ENCODE measurements around the gene LSAMP. TPM values are rescaled to one million over a fixed set of nuclear protein-coding genes. Genes with fewer than 3 reads are reported as not detected.

LSAMP gene
- total and polyA plus RNA-seq, 2 of the 8 experiments (the other 6 are each of a cell fraction or from before 2014, with no cell fraction given), result 1.8 to 5.7 TPM

DNA sequence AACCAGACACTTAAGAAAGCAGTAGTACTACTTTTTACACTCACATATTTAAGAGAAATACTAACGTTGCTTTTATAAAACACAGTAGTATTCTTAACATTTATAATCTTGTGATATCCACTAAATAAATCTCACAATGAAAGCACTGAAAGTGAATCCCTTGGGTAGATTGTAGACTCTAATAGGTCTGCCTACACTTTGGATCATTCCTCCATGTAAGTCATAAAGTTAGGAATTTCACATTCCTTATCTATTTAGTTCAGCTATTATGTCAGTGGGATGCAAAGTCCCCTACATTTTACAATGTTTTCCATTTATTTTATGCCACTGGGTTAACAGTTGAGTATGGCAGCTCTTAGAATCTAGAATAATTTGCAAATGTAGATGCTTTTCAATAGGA lies 330.7 kb downstream of the LSAMP start:
- no peaks in the 10 kb centered on the region for H3K79me1 ChIP-seq (ENCODE audit: low read depth, low read length)
- no peak overlapping the region for H2BK120ac ChIP-seq (replicated peaks; ENCODE audit: low read depth, low read length)
- no peak overlapping the region for H3K56ac ChIP-seq (replicated peaks; ENCODE audit: insufficient read length, low read depth, low read length)
- H2AFZ ChIP-seq (ENCODE audit: low read length), result no peak overlapping the region
- no peak overlapping the region for H2AK5ac ChIP-seq (ENCODE audit: low read depth, low read length)
- H2BK12ac ChIP-seq (ENCODE audit: low read depth, low read length), result no peak overlapping the region
- TF ChIP-seq KDM4A (IDR thresholded peaks at IDR 0.05; ENCODE audit: low read depth, low read length, severe bottlenecking) (no peak), POLR2AphosphoS5 (IDR thresholded peaks at IDR 0.05; ENCODE audit: low read depth, low read length) (no peak), GABPA (IDR thresholded peaks at IDR 0.05; ENCODE audit: borderline replicate concordance, insufficient read depth, low read length) (no peak), EP300 (IDR thresholded peaks at IDR 0.05; ENCODE audit: borderline replicate concordance in 1 of 2, low read depth in 2 of 2, low read length in 2 of 2) (no peak)
- DNase-seq (ENCODE audit: low read depth in 1 of 2, low spot score in 2 of 2) (no peak), FAIRE-seq (no peak)
- CTCF ChIA-PET (ENCODE audit: partially characterized antibody), result no interaction called here
- H3K79me2 ChIP-seq (ENCODE audit: control insufficient read depth in 1 of 2, insufficient read depth in 2 of 2, low read length in 2 of 2), result no peaks in the 10 kb centered on the region
- POLR2A ChIA-PET (ENCODE audit: partially characterized antibody), result no interaction called here
- no peak overlapping the region for H3K14ac ChIP-seq (ENCODE audit: insufficient read length)
- no peaks in the 10 kb centered on the region for H4K20me1 ChIP-seq (replicated peaks in 1 of 2; ENCODE audit: control insufficient read depth in 1 of 2, insufficient read depth in 2 of 2, low read length in 2 of 2)
- no peak overlapping the region for H2BK20ac ChIP-seq (ENCODE audit: low read length)
- H3K4me2 ChIP-seq (ENCODE audit: insufficient read depth in 1 of 2, low read depth in 2 of 2, low read length in 2 of 2), result no peak overlapping the region
- no peak overlapping the region for H4K5ac ChIP-seq (ENCODE audit: insufficient read length, low read depth, low read length)
- H3K23me2 ChIP-seq (ENCODE audit: low read depth, low read length), result no peaks in the 10 kb centered on the region
- H4K8ac ChIP-seq (ENCODE audit: extremely low read depth, insufficient read depth, low read length), result no peak overlapping the region
- no peaks in the 10 kb centered on the region for H3K9me3 ChIP-seq (ENCODE audit: insufficient read depth in 2 of 2, low read depth in 1 of 2, low read length in 1 of 2)
- no peak overlapping the region for H3K4me3 ChIP-seq (ENCODE audit: extremely low read depth in 1 of 4, insufficient read depth in 2 of 4, low read depth in 3 of 4, low read length in 4 of 4)
- no peaks in the 10 kb centered on the region for H3K27me3 ChIP-seq (replicated peaks in 1 of 4; ENCODE audit: control insufficient read depth in 3 of 4, extremely low read depth in 1 of 4, insufficient read depth in 3 of 4, low read length in 3 of 4)
- no peak overlapping the region for H3K27ac ChIP-seq (ENCODE audit: low read depth, low read length)
- H2BK15ac ChIP-seq (ENCODE audit: low read length), result no peak overlapping the region
- no peak overlapping the region for H4K91ac ChIP-seq (replicated peaks; ENCODE audit: insufficient read length, low read length)
- no peak overlapping the region for H3K18ac ChIP-seq (ENCODE audit: extremely low read depth, low read length)
- H3K4me1 ChIP-seq (replicated peaks in 1 of 4; ENCODE audit: control insufficient read depth in 3 of 4, insufficient read depth in 4 of 4, low read length in 3 of 4), result peaks cover 0 to 3% (median 1%) of the 10 kb centered on the region in 4 experiments; a peak in 3 of 7 replicates
- no peak overlapping the region for H3K23ac ChIP-seq (ENCODE audit: insufficient read length)
- H3K4ac ChIP-seq (replicated peaks; ENCODE audit: insufficient read length, low read depth, low read length), result no peak overlapping the region
- no peaks in the 10 kb centered on the region for H3K36me3 ChIP-seq (ENCODE audit: control insufficient read depth in 2 of 4, insufficient read depth in 4 of 4, low read length in 3 of 4)
- H3K9ac ChIP-seq (replicated peaks in 1 of 4; ENCODE audit: extremely low read depth in 1 of 4, low read depth in 3 of 4, low read length in 3 of 4), result no peak overlapping the region
- H2BK5ac ChIP-seq (ENCODE audit: low read depth, low read length), result no peak overlapping the region
- 79% methylated on average over 1 of the region's 1 CpG; no CpG with 5 or more reads in 1 of the 2 experiments for WGBS, 2 experiments (ENCODE audit: extremely low coverage in 1 of 2, insufficient coverage in 1 of 2, insufficient read length in 1 of 2, insufficient replicate concordance in 2 of 2, low coverage in 1 of 2, low lambda C conversion rate in 2 of 2, missing lambda C conversion rate in 1 of 2)

All from H1 (cell line).